Mesendoderm (in vitro differentiated cells): Measurements from ENCODE around the gene ERVMER34-1.
A peak's percentile ranks its signal among the peaks of the same experiment; 100 is the strongest.

Source experiments
- DNase-seq: peaks from one replicate; pipeline ENCODE4 v3.0.0; 2013
- H2AK5ac ChIP-seq: 2 replicates; pipeline ENCODE4 v1.6.1; 2013; ENCODE audit warnings: low read length, inconsistent platforms
- H2BK120ac ChIP-seq: 2 replicates; pipeline ENCODE4 v1.6.1; 2013; ENCODE audit warnings: low read depth, mild to moderate bottlenecking, low read length, moderate library complexity, mixed read lengths
- H2BK15ac ChIP-seq: replicated peaks from 2 replicates; pipeline ENCODE4 v1.6.1; 2013; ENCODE audit warnings: low read depth, mild to moderate bottlenecking, moderate library complexity
- H2BK5ac ChIP-seq: 2 replicates; pipeline ENCODE4 v1.6.1; 2013; ENCODE audit warnings: low read length, inconsistent platforms
- H3K18ac ChIP-seq: 2 replicates; pipeline ENCODE4 v1.6.1; 2013; ENCODE audit warnings: mild to moderate bottlenecking, low read length, mixed read lengths
- H3K23ac ChIP-seq: one replicate; pipeline ENCODE4 v1.6.1; 2013; ENCODE audit warnings: low read length
- H3K27ac ChIP-seq: 2 replicates; pipeline ENCODE4 v1.5.1; 2013; ENCODE audit warnings: low read depth, mild to moderate bottlenecking, inconsistent platforms, low read length, moderate library complexity
- H3K27me3 ChIP-seq: 2 replicates; pipeline ENCODE4 v1.6.1; 2013; ENCODE audit warnings: low read length, control low read depth, mild to moderate bottlenecking, inconsistent platforms; ENCODE audit not compliant: insufficient read depth, poor library complexity
- H3K36me3 ChIP-seq: 2 replicates; pipeline ENCODE4 v1.6.1; 2013; ENCODE audit warnings: low read length, inconsistent platforms; ENCODE audit not compliant: control insufficient read depth, insufficient read depth
- H3K4ac ChIP-seq: one replicate; pipeline ENCODE4 v1.6.1; 2013; ENCODE audit warnings: low read depth, mild to moderate bottlenecking, low read length, moderate library complexity
- H3K4me1 ChIP-seq: 2 replicates; pipeline ENCODE4 v1.6.1; 2013; ENCODE audit warnings: low read depth, low read length, inconsistent platforms; ENCODE audit not compliant: control insufficient read depth
- H3K4me2 ChIP-seq: 2 replicates; pipeline ENCODE4 v1.6.1; 2013; ENCODE audit warnings: low read length
- H3K4me3 ChIP-seq: 2 replicates; pipeline ENCODE4 v1.5.1; 2013; ENCODE audit warnings: mild to moderate bottlenecking, low read length
- H3K56ac ChIP-seq: one replicate; pipeline ENCODE4 v1.6.1; 2013; ENCODE audit warnings: low read length
- H3K79me1 ChIP-seq: 2 replicates; pipeline ENCODE4 v1.6.1; 2013; ENCODE audit warnings: low read length, inconsistent platforms
- H3K79me2 ChIP-seq: 2 replicates; pipeline ENCODE4 v1.6.1; 2013; ENCODE audit warnings: mild to moderate bottlenecking, low read length; ENCODE audit not compliant: control insufficient read depth, insufficient read depth
- H3K9ac ChIP-seq: 2 replicates; pipeline ENCODE4 v1.6.1; 2013; ENCODE audit warnings: low read length, inconsistent platforms
- H4K5ac ChIP-seq: one replicate; pipeline ENCODE4 v1.6.1; 2013; ENCODE audit warnings: low read length
- H4K8ac ChIP-seq: one replicate; pipeline ENCODE4 v1.6.1; 2013; ENCODE audit warnings: low read depth, mild to moderate bottlenecking, control low read depth, low read length, moderate library complexity
- WGBS: extraction: QIAGEN DNeasy Blood & Tissue Kit; methylation state at CpG from one replicate; pipeline ENCODE4 v1.1.7; 2013; ENCODE audit warnings: low lambda C conversion rate, missing lambda C conversion rate; ENCODE audit not compliant: insufficient coverage; ENCODE audit errors: extremely low coverage; 5-methylcytosine and 5-hydroxymethylcytosine counted together

ERVMER34-1 gene

GRCh38 chr4:52712251-52713130, 38.7 kb downstream of the ERVMER34-1 start:
- peak overlapping the region; percentile 39 for H3K27ac ChIP-seq
- H3K4me1 ChIP-seq, result peaks cover 2% of the 10 kb centered on the region
- H3K4me2 ChIP-seq, result peak overlapping the region; percentile 98
- H2BK5ac ChIP-seq, result peak overlapping the region; percentile 77
- H3K36me3 ChIP-seq, result peaks cover 6% of the 10 kb centered on the region
- peak overlapping the region; percentile 98 for H3K9ac ChIP-seq
- peak overlapping the region; percentile 92 for H3K18ac ChIP-seq
- peak; percentile 99 for DNase-seq
- H2AK5ac ChIP-seq, result peak overlapping the region; percentile 36
- H3K56ac ChIP-seq, result peak overlapping the region; percentile 96
- peak overlapping the region; percentile 19 for H2BK120ac ChIP-seq
- no CpG with 5 or more reads among the region's 87 CpGs for WGBS
- H4K8ac ChIP-seq, result no peak overlapping the region
- H3K79me1 ChIP-seq, result peaks cover 6% of the 10 kb centered on the region
- H3K4ac ChIP-seq, result peak overlapping the region; percentile 63
- peak overlapping the region; percentile 96 for H3K4me3 ChIP-seq
- H3K79me2 ChIP-seq, result peaks cover 16% of the 10 kb centered on the region
- H2BK15ac ChIP-seq, result no peak overlapping the region
- no peak overlapping the region for H4K5ac ChIP-seq
- peak overlapping the region; percentile 71 for H3K23ac ChIP-seq
- no peaks in the 10 kb centered on the region for H3K27me3 ChIP-seq

DNA sequence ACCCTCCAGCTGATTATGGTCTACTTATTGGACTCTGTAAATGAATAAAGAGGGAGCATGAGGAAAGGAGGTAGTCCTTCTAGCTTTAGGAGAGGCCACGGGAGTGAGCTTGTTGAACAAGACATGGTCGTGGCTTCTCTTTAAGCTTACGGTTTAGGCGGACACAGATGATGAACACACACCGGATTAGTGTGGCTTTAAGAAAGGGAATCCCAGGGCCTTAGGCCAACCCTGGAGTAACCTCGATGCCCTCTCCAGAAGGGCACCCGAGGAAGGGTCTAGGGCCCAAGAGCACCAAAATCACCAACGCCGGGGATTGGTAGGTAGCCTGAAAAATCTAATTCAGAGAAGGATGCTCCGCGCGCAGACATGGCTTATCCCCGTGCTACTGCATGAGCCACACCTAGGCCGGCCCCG, 39.4 kb downstream of the ERVMER34-1 start:
- Histone ChIP-seq H3K4ac (no peak overlapping the region), H3K4me2 (peak overlapping the region; percentile 81), H3K56ac (peak overlapping the region; percentile 51), H3K79me2 (peaks cover 16% of the 10 kb centered on the region), H2BK120ac (no peak overlapping the region), H3K23ac (no peak overlapping the region), H3K36me3 (peaks cover 6% of the 10 kb centered on the region), H2BK5ac (no peak overlapping the region), H4K5ac (peak overlapping the region; percentile 3), H3K79me1 (peaks cover 6% of the 10 kb centered on the region), H3K4me3 (no peak overlapping the region), H3K4me1 (peaks cover 2% of the 10 kb centered on the region), H3K9ac (peak overlapping the region; percentile 70), H2AK5ac (no peak overlapping the region), H3K27ac (no peak overlapping the region), H4K8ac (no peak overlapping the region), H3K27me3 (no peaks in the 10 kb centered on the region), H3K18ac (no peak overlapping the region), H2BK15ac (no peak overlapping the region)
- no CpG with 5 or more reads among the region's 15 CpGs for WGBS
- no peak for DNase-seq

- Histone ChIP-seq H3K4ac (no peak overlapping the region), H3K4me3 (no peak overlapping the region), H3K79me2 (peaks cover 16% of the 10 kb centered on the region), H2AK5ac (no peak overlapping the region), H2BK5ac (no peak overlapping the region), H3K18ac (no peak overlapping the region), H2BK15ac (no peak overlapping the region), H2BK120ac (no peak overlapping the region), H3K9ac (no peak overlapping the region), H3K56ac (no peak overlapping the region), H3K36me3 (peaks cover 6% of the 10 kb centered on the region), H4K5ac (peak overlapping the region; percentile 48), H3K4me1 (peaks cover 2% of the 10 kb centered on the region), H3K27ac (no peak overlapping the region), H3K27me3 (no peaks in the 10 kb centered on the region), H3K79me1 (peaks cover 6% of the 10 kb centered on the region), H3K23ac (no peak overlapping the region), H4K8ac (no peak overlapping the region), H3K4me2 (no peak overlapping the region)
- DNase-seq, result no peak
- no CpG with 5 or more reads among the region's 1 CpG for whole genome bisulfite sequencing
Observed at GRCh38 chr4:52711272-52711671, 40.0 kb downstream of the ERVMER34-1 start.

- H4K5ac ChIP-seq, result no peak overlapping the region
- H3K23ac ChIP-seq, result no peak overlapping the region
- DNase-seq, result no peak
- no peak overlapping the region for H3K56ac ChIP-seq
- no peak overlapping the region for H3K27ac ChIP-seq
- no peak overlapping the region for H4K8ac ChIP-seq
- no peak overlapping the region for H3K4me3 ChIP-seq
- H2BK5ac ChIP-seq, result no peak overlapping the region
- H2BK15ac ChIP-seq, result no peak overlapping the region
- H3K18ac ChIP-seq, result no peak overlapping the region
- peaks cover 4% of the 10 kb centered on the region for H3K36me3 ChIP-seq
- no peak overlapping the region for H3K4ac ChIP-seq
- peaks cover 16% of the 10 kb centered on the region for H3K79me2 ChIP-seq
- no peak overlapping the region for H2BK120ac ChIP-seq
- peaks cover 2% of the 10 kb centered on the region for H3K4me1 ChIP-seq
- peaks cover 6% of the 10 kb centered on the region for H3K79me1 ChIP-seq
- no peak overlapping the region for H2AK5ac ChIP-seq
- H3K27me3 ChIP-seq, result no peaks in the 10 kb centered on the region
- no peak overlapping the region for H3K4me2 ChIP-seq
- H3K9ac ChIP-seq, result no peak overlapping the region
Observed at GRCh38 chr4:52709155-52709554, 42.1 kb downstream of the ERVMER34-1 start.

GRCh38 chr4:52704661-52705060, 46.6 kb downstream of the ERVMER34-1 start:
- Histone ChIP-seq H3K36me3 (no peaks in the 10 kb centered on the region), H2AK5ac (no peak overlapping the region), H2BK120ac (no peak overlapping the region), H4K5ac (no peak overlapping the region), H3K18ac (no peak overlapping the region), H3K4me1 (no peaks in the 10 kb centered on the region), H3K23ac (no peak overlapping the region), H3K27me3 (no peaks in the 10 kb centered on the region), H3K9ac (no peak overlapping the region), H3K79me1 (no peaks in the 10 kb centered on the region), H3K27ac (no peak overlapping the region), H2BK15ac (no peak overlapping the region), H4K8ac (no peak overlapping the region), H3K4ac (no peak overlapping the region), H3K4me2 (no peak overlapping the region), H2BK5ac (no peak overlapping the region), H3K56ac (no peak overlapping the region), H3K79me2 (no peaks in the 10 kb centered on the region), H3K4me3 (no peak overlapping the region)
- no peak for DNase-seq
- WGBS, result no CpG with 5 or more reads among the region's 3 CpGs
